GM10847 (cell line): Measurements from ENCODE around the gene IGF2BP3.

Source experiments
- POLR2A ChIP-seq: IDR thresholded peaks from 2 replicates; pipeline ENCODE4 v1.6.1; 2011; ENCODE audit not compliant: insufficient read length; ENCODE audit errors: extremely low read depth

IGF2BP3 gene

GRCh38 chr7:23404546-23405239, 65.6 kb downstream of the IGF2BP3 start:
- no peak for TF ChIP-seq POLR2A

- TF ChIP-seq POLR2A = no peak
Observed at GRCh38 chr7:23403970-23404369, 66.3 kb downstream of the IGF2BP3 start.

GRCh38 chr7:23397241-23397640, 73.0 kb downstream of the IGF2BP3 start:
- no peak for TF ChIP-seq POLR2A

GRCh38 chr7:23396222-23397015, 73.9 kb downstream of the IGF2BP3 start:
- no peak for TF ChIP-seq POLR2A

- TF ChIP-seq POLR2A = no peak
Observed at GRCh38 chr7:23394488-23395171, 75.7 kb downstream of the IGF2BP3 start.

GRCh38 chr7:23393636-23394035, 76.7 kb downstream of the IGF2BP3 start:
- no peak for TF ChIP-seq POLR2A

GRCh38 chr7:23389701-23390100, 80.6 kb downstream of the IGF2BP3 start:
- no peak for TF ChIP-seq POLR2A

GRCh38 chr7:23387583-23387982, 82.7 kb downstream of the IGF2BP3 start:
- no peak for TF ChIP-seq POLR2A

GRCh38 chr7:23385140-23385539, 85.2 kb downstream of the IGF2BP3 start:
- TF ChIP-seq POLR2A = no peak

GRCh38 chr7:23383225-23383624, 87.1 kb downstream of the IGF2BP3 start:
- no peak for TF ChIP-seq POLR2A

- no peak for TF ChIP-seq POLR2A
Observed at GRCh38 chr7:23380961-23381360, 89.3 kb downstream of the IGF2BP3 start.

GRCh38 chr7:23380556-23380955, 89.7 kb downstream of the IGF2BP3 start:
- TF ChIP-seq POLR2A = no peak

- TF ChIP-seq POLR2A = no peak
Observed at GRCh38 chr7:23378996-23379395, 91.3 kb downstream of the IGF2BP3 start.

- TF ChIP-seq POLR2A = no peak
Observed at GRCh38 chr7:23377134-23377533, 93.2 kb downstream of the IGF2BP3 start.

- no peak for TF ChIP-seq POLR2A
Observed at GRCh38 chr7:23373151-23374004, 96.9 kb downstream of the IGF2BP3 start.

GRCh38 chr7:23372611-23373010, 97.7 kb downstream of the IGF2BP3 start:
- no peak for TF ChIP-seq POLR2A

GRCh38 chr7:23371654-23372053, 98.6 kb downstream of the IGF2BP3 start:
- no peak for TF ChIP-seq POLR2A
